PFSK-1 (cell line): Measurements from ENCODE around the gene EPHA4.

Experiments
- FOXP2 ChIP-seq: optimal IDR thresholded peaks from 2 replicates; pipeline ENCODE3; 2011; ENCODE audit warnings: borderline replicate concordance, control low read depth, inconsistent platforms; ENCODE audit not compliant: insufficient read depth; ENCODE audit errors: extremely low read length, extremely low read depth
- POLR2AphosphoS5 ChIP-seq: IDR thresholded peaks from 2 replicates; pipeline ENCODE4 v1.6.1; 2012; ENCODE audit warnings: low read depth, mild to moderate bottlenecking, control low read depth, low read length, moderate library complexity
- SIN3A ChIP-seq: IDR thresholded peaks from 2 replicates; pipeline ENCODE4 v1.6.1; 2012; ENCODE audit warnings: mild to moderate bottlenecking, low read length, moderate library complexity, borderline replicate concordance; ENCODE audit not compliant: insufficient read depth
- TAF1 ChIP-seq: IDR thresholded peaks from 2 replicates; pipeline ENCODE4 v1.6.1; 2012; ENCODE audit warnings: low read length, control low read depth, borderline replicate concordance; ENCODE audit not compliant: insufficient read depth
- TF ChIP-seq, protein P1 (sequence below), 2 experiments: IDR thresholded peaks; 2 replicates each; pipeline versions ENCODE4 v1.6.1 to v1.8.0; 2011 to 2012; ENCODE audit warnings: low read depth in 2 of 2, low read length in 2 of 2, control low read depth in 1 of 2, inconsistent platforms in 1 of 2, mild to moderate bottlenecking in 1 of 2, moderate library complexity in 1 of 2; ENCODE audit not compliant: insufficient read depth in 1 of 2

The EPHA4 gene

DNA sequence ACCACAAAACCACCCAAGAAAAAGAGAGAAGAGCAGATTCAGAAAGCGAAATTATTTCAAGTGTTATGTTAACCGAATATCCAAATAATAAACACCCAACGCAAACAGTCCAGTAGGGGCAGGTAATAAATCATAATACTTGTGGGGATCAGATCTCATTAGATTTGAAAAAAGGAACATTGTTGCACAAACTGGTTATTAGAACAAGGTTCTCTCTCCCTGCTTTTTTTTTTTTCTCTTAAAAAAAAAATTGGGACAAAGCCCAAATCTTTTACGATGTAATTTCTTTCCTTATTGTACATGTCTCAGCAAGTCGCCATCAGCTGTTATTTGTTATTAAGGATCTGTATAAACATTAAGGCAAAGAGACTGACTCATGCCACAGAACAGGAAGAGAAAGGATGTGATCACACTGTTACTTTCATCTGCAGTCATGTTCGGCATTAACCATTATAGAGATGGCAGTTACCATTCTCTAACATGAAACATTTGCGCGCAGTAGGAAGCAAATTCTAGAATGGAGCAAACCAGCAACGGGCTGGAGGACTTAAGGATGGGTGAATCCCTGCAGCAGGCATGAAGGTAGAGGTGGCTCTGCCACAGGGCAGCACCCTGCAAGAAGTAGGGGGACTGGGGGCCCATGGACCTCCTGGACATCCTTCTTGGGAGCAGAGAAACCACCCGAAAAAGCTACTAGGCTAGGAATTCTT, 42.0 kb downstream of the EPHA4 start:
- TF ChIP-seq SIN3A (no peak), TAF1 (no peak), POLR2AphosphoS5 (no peak), FOXP2 (no peak)
- TF ChIP-seq, protein P1, sequence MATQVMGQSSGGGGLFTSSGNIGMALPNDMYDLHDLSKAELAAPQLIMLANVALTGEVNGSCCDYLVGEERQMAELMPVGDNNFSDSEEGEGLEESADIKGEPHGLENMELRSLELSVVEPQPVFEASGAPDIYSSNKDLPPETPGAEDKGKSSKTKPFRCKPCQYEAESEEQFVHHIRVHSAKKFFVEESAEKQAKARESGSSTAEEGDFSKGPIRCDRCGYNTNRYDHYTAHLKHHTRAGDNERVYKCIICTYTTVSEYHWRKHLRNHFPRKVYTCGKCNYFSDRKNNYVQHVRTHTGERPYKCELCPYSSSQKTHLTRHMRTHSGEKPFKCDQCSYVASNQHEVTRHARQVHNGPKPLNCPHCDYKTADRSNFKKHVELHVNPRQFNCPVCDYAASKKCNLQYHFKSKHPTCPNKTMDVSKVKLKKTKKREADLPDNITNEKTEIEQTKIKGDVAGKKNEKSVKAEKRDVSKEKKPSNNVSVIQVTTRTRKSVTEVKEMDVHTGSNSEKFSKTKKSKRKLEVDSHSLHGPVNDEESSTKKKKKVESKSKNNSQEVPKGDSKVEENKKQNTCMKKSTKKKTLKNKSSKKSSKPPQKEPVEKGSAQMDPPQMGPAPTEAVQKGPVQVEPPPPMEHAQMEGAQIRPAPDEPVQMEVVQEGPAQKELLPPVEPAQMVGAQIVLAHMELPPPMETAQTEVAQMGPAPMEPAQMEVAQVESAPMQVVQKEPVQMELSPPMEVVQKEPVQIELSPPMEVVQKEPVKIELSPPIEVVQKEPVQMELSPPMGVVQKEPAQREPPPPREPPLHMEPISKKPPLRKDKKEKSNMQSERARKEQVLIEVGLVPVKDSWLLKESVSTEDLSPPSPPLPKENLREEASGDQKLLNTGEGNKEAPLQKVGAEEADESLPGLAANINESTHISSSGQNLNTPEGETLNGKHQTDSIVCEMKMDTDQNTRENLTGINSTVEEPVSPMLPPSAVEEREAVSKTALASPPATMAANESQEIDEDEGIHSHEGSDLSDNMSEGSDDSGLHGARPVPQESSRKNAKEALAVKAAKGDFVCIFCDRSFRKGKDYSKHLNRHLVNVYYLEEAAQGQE (IDR thresholded peaks at IDR 0.05; ENCODE audit: insufficient read depth in 1 of 2, low read depth in 2 of 2, low read length in 2 of 2): no peak

GRCh38 chr2:221529177-221529942, 42.7 kb downstream of the EPHA4 start:
- TF ChIP-seq POLR2AphosphoS5 (no peak), TAF1 (no peak), SIN3A (no peak), FOXP2 (no peak)
- TF ChIP-seq, protein P1 (IDR thresholded peaks at IDR 0.05; ENCODE audit: insufficient read depth in 1 of 2, low read depth in 2 of 2, low read length in 2 of 2): no peak

DNA sequence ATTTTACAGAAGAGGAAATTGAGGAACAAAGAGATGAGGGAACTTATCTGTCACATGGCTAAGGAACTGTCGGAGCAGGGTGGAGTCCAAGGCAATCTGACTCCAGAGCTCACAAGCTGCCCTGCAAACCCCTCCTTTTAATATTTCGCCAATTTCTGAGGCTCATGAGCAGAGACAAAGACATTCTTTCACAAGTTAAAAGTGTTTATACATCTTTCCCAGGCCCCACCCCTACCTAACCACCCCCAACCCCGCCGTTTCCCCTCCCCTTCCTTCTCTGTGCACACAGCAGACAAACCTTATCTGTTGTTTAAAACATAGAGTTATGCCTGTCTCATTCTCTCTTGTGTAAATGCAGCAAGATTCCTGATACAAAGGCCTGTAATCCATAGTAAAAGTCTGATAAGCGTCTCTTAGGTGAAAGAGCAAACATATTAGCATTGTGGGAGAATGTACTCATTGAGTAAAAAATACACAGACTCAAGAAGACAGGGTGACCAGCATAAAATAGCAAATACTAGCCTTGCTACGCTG, 44.3 kb downstream of the EPHA4 start:
- TF ChIP-seq, protein P1 (IDR thresholded peaks at IDR 0.05; ENCODE audit: insufficient read depth in 1 of 2, low read depth in 2 of 2, low read length in 2 of 2): no peak
- TF ChIP-seq FOXP2 (no peak), POLR2AphosphoS5 (no peak), SIN3A (no peak), TAF1 (no peak)

GRCh38 chr2:221524158-221524557, 47.9 kb downstream of the EPHA4 start:
- TF ChIP-seq SIN3A (no peak), FOXP2 (no peak), POLR2AphosphoS5 (no peak), TAF1 (no peak)
- TF ChIP-seq, protein P1 (IDR thresholded peaks at IDR 0.05; ENCODE audit: insufficient read depth in 1 of 2, low read depth in 2 of 2, low read length in 2 of 2): no peak
